Activated naive CD4-positive, alpha-beta T cell treated with anti-CD3 and anti-CD28 coated beads, Interleukin-2, amount 50 U/mL, for 16 hours (primary cell): ENCODE measurements around the gene LRRC1.

Experiments used
- DNase-seq: peaks from one replicate; pipeline ENCODE4 v3.0.0-alpha.2; 2020

Gene LRRC1

GRCh38 chr6:53851561-53851960, 56.8 kb downstream of the LRRC1 start:
- no peak for DNase-seq

- DNase-seq = no peak
Measured at GRCh38 chr6:53852805-53853204, 58.0 kb downstream of the LRRC1 start.

- no peak for DNase-seq
Measured at GRCh38 chr6:53854843-53855567, 60.2 kb downstream of the LRRC1 start.

- no peak for DNase-seq
Measured at GRCh38 chr6:53855940-53856339, 61.1 kb downstream of the LRRC1 start.

GRCh38 chr6:53857318-53858094, 62.7 kb downstream of the LRRC1 start:
- no peak for DNase-seq

GRCh38 chr6:53858196-53858595, 63.4 kb downstream of the LRRC1 start:
- DNase-seq = no peak

GRCh38 chr6:53858913-53859312, 64.1 kb downstream of the LRRC1 start:
- no peak for DNase-seq

- DNase-seq = no peak
Measured at GRCh38 chr6:53860511-53860910, 65.7 kb downstream of the LRRC1 start.

GRCh38 chr6:53861518-53861917, 66.7 kb downstream of the LRRC1 start:
- no peak for DNase-seq

- no peak for DNase-seq
Measured at GRCh38 chr6:53862662-53863462, 68.1 kb downstream of the LRRC1 start.

GRCh38 chr6:53864781-53865180, 70.0 kb downstream of the LRRC1 start:
- DNase-seq = no peak

- DNase-seq = no peak
Measured at GRCh38 chr6:53866226-53866625, 71.4 kb downstream of the LRRC1 start.

- DNase-seq = no peak
Measured at GRCh38 chr6:53868626-53869025, 73.8 kb downstream of the LRRC1 start.

GRCh38 chr6:53869964-53870363, 75.2 kb downstream of the LRRC1 start:
- no peak for DNase-seq

GRCh38 chr6:53873922-53874321, 79.1 kb downstream of the LRRC1 start:
- DNase-seq = no peak

GRCh38 chr6:53874964-53875363, 80.2 kb downstream of the LRRC1 start:
- DNase-seq = no peak

- no peak for DNase-seq
Measured at GRCh38 chr6:53877151-53877550, 82.3 kb downstream of the LRRC1 start.

GRCh38 chr6:53878808-53879207, 84.0 kb downstream of the LRRC1 start:
- DNase-seq = no peak

GRCh38 chr6:53879608-53880007, 84.8 kb downstream of the LRRC1 start:
- no peak for DNase-seq

GRCh38 chr6:53887316-53887715, 92.5 kb downstream of the LRRC1 start:
- no peak for DNase-seq

- DNase-seq = no peak
Measured at GRCh38 chr6:53888931-53889330, 94.1 kb downstream of the LRRC1 start.

- no peak for DNase-seq
Measured at GRCh38 chr6:53889365-53889764, 94.6 kb downstream of the LRRC1 start.

GRCh38 chr6:53892707-53893106, 97.9 kb downstream of the LRRC1 start:
- DNase-seq = no peak

GRCh38 chr6:53894091-53894490, 99.3 kb downstream of the LRRC1 start:
- DNase-seq = no peak
